BJ (cell line): ENCODE measurements around the gene HCN4. TPM values are rescaled to one million over a fixed set of nuclear protein-coding genes. Genes with fewer than 3 reads are reported as not detected.

Source experiments
- CTCF ChIA-PET: fragments of 350-600 bp; formaldehyde crosslinking; extraction: SDS; loops from one replicate; lab custom pipeline; 2021; ENCODE audit warnings: antibody characterized with exemption, inconsistent platforms; lab: Yijun Ruan, JAX
- POLR2A ChIA-PET: fragments of 300-600 bp; sonication (Branson Sonifier 250); formaldehyde crosslinking; extraction: SDS; loops from one replicate; lab custom pipeline; 2021; ENCODE audit warnings: antibody characterized with exemption; lab: Charles Lee
- DNase-seq: peaks from one replicate; pipeline ENCODE4 v3.0.0-alpha.2; 2011; ENCODE audit warnings: low read depth
- H3K27me3 ChIP-seq: 2 replicates; pipeline ENCODE4 v1.6.0; 2011; ENCODE audit warnings: low read length; ENCODE audit not compliant: control insufficient read depth, insufficient read depth
- H3K36me3 ChIP-seq: 2 replicates; pipeline ENCODE4 v1.5.1; 2011; ENCODE audit warnings: low read length; ENCODE audit not compliant: control insufficient read depth, insufficient read depth
- H3K4me3 ChIP-seq: 2 replicates; pipeline ENCODE4 v1.5.1; 2011; ENCODE audit warnings: low read depth, mild to moderate bottlenecking, control low read depth, low read length
- CTCF ChIP-seq: IDR thresholded peaks from 2 replicates; pipeline ENCODE4 v1.5.1; 2011; ENCODE audit warnings: low read depth, mild to moderate bottlenecking, control low read depth, inconsistent platforms, low read length, moderate library complexity; ENCODE audit not compliant: insufficient read depth
- polyA plus RNA-seq: library from polyadenylated mRNA; depleted of rRNA; stranded (reverse); fragments of >200 nt; gene quantifications from 2 replicates; pipeline ENCODE4 v1.2.3, GENCODE V29; 2011

The HCN4 gene
- polyA plus RNA-seq, 1 experiment: not detected

- CTCF ChIA-PET: interaction anchor here (1.0 kb wide), 1 partner anchor 368 kb away, joined by 3 read pairs; no protein-coding TSS in a partner anchor
- Histone ChIP-seq H3K36me3 (no peaks in the 10 kb centered on the region), H3K4me3 (no peak overlapping the region), H3K27me3 (no peaks in the 10 kb centered on the region)
- no peak for TF ChIP-seq CTCF
- POLR2A ChIA-PET: no interaction called here
- no peak for DNase-seq
These were observed 37.3 kb downstream of the HCN4 start for GRCh38 chr15:73331501-73331900.

GRCh38 chr15:73330206-73331051 is 38.3 kb downstream of the HCN4 start:
- TF ChIP-seq CTCF: no peak
- CTCF ChIA-PET: no interaction called here
- Histone ChIP-seq H3K36me3 (no peaks in the 10 kb centered on the region), H3K4me3 (no peak overlapping the region), H3K27me3 (no peaks in the 10 kb centered on the region)
- no peak for DNase-seq
- POLR2A ChIA-PET: no interaction called here

- CTCF ChIA-PET: no interaction called here
These were observed 39.1 kb downstream of the HCN4 start for GRCh38 chr15:73329501-73330200.

DNA sequence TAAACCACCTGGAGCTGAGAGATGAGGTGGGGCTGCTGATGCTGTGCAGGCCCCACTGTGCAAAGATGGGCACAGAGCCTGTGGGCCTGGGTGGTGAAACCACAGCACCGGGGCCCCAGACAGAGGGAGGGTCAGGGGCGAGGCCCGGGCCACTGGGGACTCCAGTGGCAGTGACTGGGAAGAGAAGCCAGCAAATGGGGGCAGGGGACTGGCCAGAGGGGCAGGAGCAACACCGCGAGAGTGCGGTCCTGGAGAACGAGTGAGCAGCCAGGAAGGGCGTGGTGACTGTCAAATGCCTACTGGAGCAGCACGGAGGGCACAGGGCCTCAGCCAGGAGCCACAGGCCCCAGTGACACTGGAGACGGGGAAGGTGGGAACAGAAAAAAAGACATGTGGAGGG is 39.8 kb downstream of the HCN4 start:
- H3K36me3 ChIP-seq: no peaks in the 10 kb centered on the region
- POLR2A ChIA-PET: no interaction called here
- no peak overlapping the region for H3K4me3 ChIP-seq
- no peak for DNase-seq
- CTCF ChIA-PET: no interaction called here
- TF ChIP-seq CTCF: no peak
- no peaks in the 10 kb centered on the region for H3K27me3 ChIP-seq

More at GRCh38 chr15:73329501-73330200, 39.1 kb downstream of the HCN4 start:
- POLR2A ChIA-PET: no interaction called here
- H3K4me3 ChIP-seq: no peak overlapping the region
- H3K36me3 ChIP-seq: no peaks in the 10 kb centered on the region
- TF ChIP-seq CTCF: no peak
- H3K27me3 ChIP-seq: no peaks in the 10 kb centered on the region
- DNase-seq: no peak

DNA sequence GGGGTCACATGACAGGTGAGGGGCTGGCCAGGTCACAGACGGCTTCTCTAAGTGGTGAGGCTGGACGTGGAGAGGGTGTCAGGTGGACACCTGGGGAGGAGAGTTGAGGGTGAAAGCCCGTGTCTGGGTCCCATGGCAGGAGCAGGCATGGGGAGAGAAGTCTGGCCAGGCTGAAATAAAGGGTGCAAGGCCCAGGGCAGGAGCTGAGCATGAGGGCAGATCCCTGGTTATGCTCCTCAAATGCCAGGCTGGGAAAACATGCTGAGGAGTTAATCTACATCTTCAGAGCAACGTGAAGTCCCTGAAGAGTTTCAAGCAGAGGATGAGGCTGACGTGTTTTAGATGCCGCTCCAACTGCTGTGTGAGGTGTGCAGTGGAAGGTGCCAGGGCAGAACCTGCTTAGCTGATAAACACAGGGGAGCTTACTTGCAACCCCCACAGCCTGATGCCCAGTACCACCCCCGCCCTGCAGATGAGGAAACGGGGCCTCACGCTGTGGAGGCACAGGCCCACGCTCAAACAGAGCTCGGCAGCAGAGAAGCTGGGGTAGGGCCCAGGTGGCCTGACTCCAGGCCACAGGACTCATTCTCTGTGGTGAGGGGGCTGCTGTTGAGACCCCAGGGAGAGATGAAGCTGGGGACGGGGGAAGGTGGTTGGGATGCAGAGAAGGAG is 40.5 kb downstream of the HCN4 start:
- no peak for DNase-seq
- Histone ChIP-seq H3K27me3 (no peaks in the 10 kb centered on the region), H3K36me3 (no peaks in the 10 kb centered on the region), H3K4me3 (no peak overlapping the region)
- CTCF ChIA-PET: interaction anchor here (2.1 kb wide), 1 partner anchor 54 kb away, joined by 5 read pairs; no protein-coding TSS in a partner anchor
- TF ChIP-seq CTCF: no peak
- POLR2A ChIA-PET: no interaction called here
